ENCODE data around the gene GRAMD1B.

The GRAMD1B gene

GRCh38 chr11:123457187-123457770 is 27.2 kb downstream of the GRAMD1B start:
- no peaks in the 10 kb centered on the region for H3K9me3 ChIP-seq (ENCODE audit: control insufficient read depth, insufficient read depth, low read length)
- H3K27ac ChIP-seq (ENCODE audit: low read depth, low read length): no peak overlapping the region
- no peaks in the 10 kb centered on the region for H3K79me2 ChIP-seq (ENCODE audit: control insufficient read depth, low read length)

GRCh38 chr11:123458501-123458900 is 28.4 kb downstream of the GRAMD1B start:
- Histone ChIP-seq H3K9me2 (replicated peaks; ENCODE audit: control insufficient read depth, low read length) (no peaks in the 10 kb centered on the region), H4K20me1 (ENCODE audit: control insufficient read depth, insufficient read depth, low read depth, low read length) (no peaks in the 10 kb centered on the region), H3K36me3 (ENCODE audit: control insufficient read depth, low read length) (no peaks in the 10 kb centered on the region), H3K4me2 (ENCODE audit: low read length) (no peak overlapping the region), H3K27me3 (ENCODE audit: control insufficient read depth, low read length) (no peaks in the 10 kb centered on the region), H3K9me3 (ENCODE audit: control insufficient read depth, insufficient read depth, low read length) (no peaks in the 10 kb centered on the region), H3K79me2 (ENCODE audit: control insufficient read depth, low read length) (no peaks in the 10 kb centered on the region), H3K4me1 (ENCODE audit: control insufficient read depth, low read length) (peaks cover 6% of the 10 kb centered on the region), H3K4me3 (ENCODE audit: low read length) (no peak overlapping the region), H3F3A (ENCODE audit: control insufficient read depth, insufficient read depth) (no peaks in the 10 kb centered on the region), H3K27ac (ENCODE audit: low read depth, low read length) (no peak overlapping the region)
- TF ChIP-seq CTCF (IDR thresholded peaks at IDR 0.05; ENCODE audit: low read depth, low read length, poor library complexity, severe bottlenecking) (no peak), EZH2phosphoT487 (IDR thresholded peaks at IDR 0.05; ENCODE audit: borderline replicate concordance, low read length) (no peak)

More at GRCh38 chr11:123457187-123457770, 27.2 kb downstream of the GRAMD1B start:
- Histone ChIP-seq H3K9me2 (replicated peaks; ENCODE audit: control insufficient read depth, low read length) (no peaks in the 10 kb centered on the region), H3K27me3 (ENCODE audit: control insufficient read depth, low read length) (no peaks in the 10 kb centered on the region), H3F3A (ENCODE audit: control insufficient read depth, insufficient read depth) (no peaks in the 10 kb centered on the region), H3K4me3 (ENCODE audit: low read length) (no peak overlapping the region), H4K20me1 (ENCODE audit: control insufficient read depth, insufficient read depth, low read depth, low read length) (no peaks in the 10 kb centered on the region), H3K36me3 (ENCODE audit: control insufficient read depth, low read length) (no peaks in the 10 kb centered on the region), H3K4me1 (ENCODE audit: control insufficient read depth, low read length) (peaks cover 6% of the 10 kb centered on the region), H3K4me2 (ENCODE audit: low read length) (peak overlapping the region; percentile 23; the same call in 1 of the 2 replicates)
- TF ChIP-seq EZH2phosphoT487 (IDR thresholded peaks at IDR 0.05; ENCODE audit: borderline replicate concordance, low read length) (no peak), CTCF (IDR thresholded peaks at IDR 0.05; ENCODE audit: low read depth, low read length, poor library complexity, severe bottlenecking) (no peak)

- H3K4me3 ChIP-seq (ENCODE audit: low read length): no peak overlapping the region
- H3K4me2 ChIP-seq (ENCODE audit: low read length): no peak overlapping the region
- H3K9me2 ChIP-seq (replicated peaks; ENCODE audit: control insufficient read depth, low read length): no peaks in the 10 kb centered on the region
- H3K27ac ChIP-seq (ENCODE audit: low read depth, low read length): no peak overlapping the region
- TF ChIP-seq CTCF (IDR thresholded peaks at IDR 0.05; ENCODE audit: low read depth, low read length, poor library complexity, severe bottlenecking): no peak
- no peak for TF ChIP-seq EZH2phosphoT487 (IDR thresholded peaks at IDR 0.05; ENCODE audit: borderline replicate concordance, low read length)
- no peaks in the 10 kb centered on the region for H3K79me2 ChIP-seq (ENCODE audit: control insufficient read depth, low read length)
- no peaks in the 10 kb centered on the region for H3F3A ChIP-seq (ENCODE audit: control insufficient read depth, insufficient read depth)
- H4K20me1 ChIP-seq (ENCODE audit: control insufficient read depth, insufficient read depth, low read depth, low read length): no peaks in the 10 kb centered on the region
- H3K36me3 ChIP-seq (ENCODE audit: control insufficient read depth, low read length): no peaks in the 10 kb centered on the region
- no peaks in the 10 kb centered on the region for H3K9me3 ChIP-seq (ENCODE audit: control insufficient read depth, insufficient read depth, low read length)
- no peaks in the 10 kb centered on the region for H3K27me3 ChIP-seq (ENCODE audit: control insufficient read depth, low read length)
- H3K4me1 ChIP-seq (ENCODE audit: control insufficient read depth, low read length): peaks cover 6% of the 10 kb centered on the region
These were observed 30.1 kb downstream of the GRAMD1B start for GRCh38 chr11:123460012-123460700.

Data from DOHH2 (cell line).